A673 (cell line): ENCODE results near the gene ELOVL4. TPM values are rescaled to one million over a fixed set of nuclear protein-coding genes. Genes with fewer than 3 reads are reported as not detected.

ENCODE experiments used
- Bru-seq: library from RNA; stranded (reverse); fragments of 400-500 nt; gene quantifications from one replicate; lab custom pipeline; 2021; lab: Mats Ljungman, UMichigan
- BruChase-seq, 2 experiments: library from RNA; stranded (reverse); fragments of 400-500 nt; gene quantifications; one replicate each; lab custom pipeline; 2021; lab: Mats Ljungman, UMichigan
- BruUV-seq: library from RNA; stranded (reverse); fragments of 400-500 nt; replicated peaks from 2 replicates; lab custom pipeline; 2021; lab: Mats Ljungman, UMichigan
- CTCF ChIA-PET: fragments of 300-600 bp; sonication (Branson Sonifier 250); formaldehyde crosslinking; loops from one replicate; lab custom pipeline; 2022; ENCODE audit warnings: antibody characterized with exemption; lab: Charles Lee
- POLR2A ChIA-PET: fragments of 300-600 bp; sonication (Branson Sonifier 250); formaldehyde crosslinking; loops from one replicate; lab custom pipeline; 2022; ENCODE audit warnings: antibody characterized with exemption; ENCODE audit not compliant: low non-redundant PET; lab: Charles Lee
- DNase-seq: peaks from one replicate; pipeline ENCODE4 v3.0.0-alpha.2; 2015; ENCODE audit warnings: low spot score
- H3K27ac ChIP-seq: fragments of 200-600 bp; sonication (generic); 2 replicates; pipeline ENCODE4 v1.5.1; 2016; ENCODE audit warnings: mixed run types, low read depth, mild to moderate bottlenecking, mixed read lengths, antibody characterized with exemption, low read length; ENCODE audit not compliant: poor library complexity, severe bottlenecking
- H3K27me3 ChIP-seq: fragments of 200-600 bp; sonication (generic); replicated peaks from 2 replicates; pipeline ENCODE4 v1.6.1; 2017; ENCODE audit warnings: mixed run types, low read depth, mild to moderate bottlenecking, mixed read lengths, antibody characterized with exemption, low read length; ENCODE audit not compliant: insufficient read depth, poor library complexity
- H3K36me3 ChIP-seq: fragments of 200-600 bp; sonication (generic); 2 replicates; pipeline ENCODE4 v1.6.1; 2016; ENCODE audit warnings: mixed run types, mild to moderate bottlenecking, mixed read lengths, antibody characterized with exemption, low read length; ENCODE audit not compliant: insufficient read depth, poor library complexity, severe bottlenecking
- H3K4me1 ChIP-seq: fragments of 200-600 bp; sonication (generic); 2 replicates; pipeline ENCODE4 v1.6.1; 2017; ENCODE audit warnings: mixed run types, mild to moderate bottlenecking, mixed read lengths, antibody characterized with exemption, low read length; ENCODE audit not compliant: insufficient read depth, poor library complexity, severe bottlenecking
- H3K4me3 ChIP-seq: fragments of 200-600 bp; sonication (generic); 2 replicates; pipeline ENCODE4 v1.5.1; 2016; ENCODE audit warnings: low read depth, mixed run types, mild to moderate bottlenecking, mixed read lengths, low read length; ENCODE audit not compliant: poor library complexity, severe bottlenecking
- H3K9me3 ChIP-seq: fragments of 200-600 bp; sonication (generic); 2 replicates; pipeline ENCODE4 v1.6.1; 2016; ENCODE audit warnings: mixed run types, low read depth, mild to moderate bottlenecking, mixed read lengths, antibody characterized with exemption, low read length; ENCODE audit not compliant: poor library complexity, severe bottlenecking
- CTCF ChIP-seq: fragments of 300-800, 200-600 bp; sonication (generic); conservative IDR thresholded peaks from 2 replicates; pipeline ENCODE4 v1.5.1; 2017; ENCODE audit warnings: low read depth, mild to moderate bottlenecking, antibody characterized with exemption, low read length, moderate library complexity, mixed read lengths
- EZH2 ChIP-seq: fragments of 200-600 bp; sonication (generic); IDR thresholded peaks from 2 replicates; pipeline ENCODE4 v1.6.1; 2017; ENCODE audit warnings: borderline replicate concordance, low read depth, mild to moderate bottlenecking, mixed read lengths, antibody characterized with exemption, low read length; ENCODE audit not compliant: poor library complexity, severe bottlenecking
- intact Hi-C: fragments of 100-400 bp; cut with micrococcal nuclease; formaldehyde crosslinking; loops from one replicate; pipeline ENCODE4 v1.10.0; 2022; ENCODE audit not compliant: unreplicated experiment
- long read RNA-seq: library from polyadenylated mRNA; stranded (forward); transcript quantifications from one replicate; pipeline ENCODE4 v2.0.0, GENCODE V29; 2022
- total RNA-seq: library from RNA; stranded (reverse); gene quantifications from 2 replicates; pipeline ENCODE4 v1.2.3, GENCODE V29; 2021

The ELOVL4 gene
- total RNA-seq (7.0 and 7.9 TPM in 2 replicates), Bru-seq, nascent RNA (percentile 58 among the genes with signal in this experiment), BruChase-seq, experiment 1, labeled RNA remaining after a 2-hour chase (percentile 57 among the genes with signal in this experiment), BruChase-seq, experiment 2, labeled RNA remaining after a 6-hour chase (percentile 62 among the genes with signal in this experiment)
- long read RNA-seq, transcript ELOVL4-201 (6 exons, 3,042 nt) = major isoform, 32 of 34 reads
- long read RNA-seq, partial matches to known transcripts = 1 of 34 reads
- long read RNA-seq, other reads (novel, unspliced or antisense) = 1 of 34 reads

- intact Hi-C loops = loop anchor here (2.0 to 5.0 kb wide), 3 partner anchors 57 to 810 kb away; partner anchors contain the start of gene TTK
- Histone ChIP-seq H3K36me3 (no peaks in the 10 kb centered on the region), H3K4me1 (no peaks in the 10 kb centered on the region), H3K4me3 (peak within 1 kb of the TSS; percentile 71), H3K9me3 (no peaks in the 10 kb centered on the region), H3K27me3 (no peaks in the 10 kb centered on the region), H3K27ac (no peak within 1 kb of the TSS)
- no TSS peak for BruUV-seq
- TF ChIP-seq EZH2 (no peak), CTCF (no peak)
- ChIA-PET POLR2A (no interaction called here), CTCF (interaction anchor here (1.0 kb wide), 1 partner anchor 78 kb away, joined by 4 read pairs; no protein-coding TSS in a partner anchor)
- peak; percentile 92 for DNase-seq
These were observed at the start of gene ELOVL4 for GRCh38 chr6:79947191-79948186. Gene ELOVL4 (minus strand): TSS chr6:79947553. CDS start chr6:79947279, 274 bp downstream.

- no peak overlapping the region for H3K4me3 ChIP-seq
- H3K36me3 ChIP-seq = no peaks in the 10 kb centered on the region
- H3K27ac ChIP-seq = no peak overlapping the region
- H3K4me1 ChIP-seq = no peaks in the 10 kb centered on the region
- no peak for DNase-seq
- H3K27me3 ChIP-seq = no peaks in the 10 kb centered on the region
- ChIA-PET CTCF (no interaction called here), POLR2A (no interaction called here)
- no peaks in the 10 kb centered on the region for H3K9me3 ChIP-seq
- no TSS peak for BruUV-seq
- intact Hi-C loops = no loop called here
- no peak for TF ChIP-seq CTCF
- TF ChIP-seq EZH2 = no peak
These were observed 46.6 kb upstream of the ELOVL4 start for GRCh38 chr6:79993911-79994309.
